ENCODE data around the gene RTTN. TPM values are rescaled to one million over a fixed set of nuclear protein-coding genes. Genes with fewer than 3 reads are reported as not detected.
A peak's percentile ranks its signal among the peaks of the same experiment; 100 is the strongest.

The RTTN gene
- total and polyA plus RNA-seq, 9 of the 15 experiments (the other 6 are each of a cell fraction or from before 2014, with no cell fraction given), result 3.1 to 18.3 (median 10.6) TPM

DNA sequence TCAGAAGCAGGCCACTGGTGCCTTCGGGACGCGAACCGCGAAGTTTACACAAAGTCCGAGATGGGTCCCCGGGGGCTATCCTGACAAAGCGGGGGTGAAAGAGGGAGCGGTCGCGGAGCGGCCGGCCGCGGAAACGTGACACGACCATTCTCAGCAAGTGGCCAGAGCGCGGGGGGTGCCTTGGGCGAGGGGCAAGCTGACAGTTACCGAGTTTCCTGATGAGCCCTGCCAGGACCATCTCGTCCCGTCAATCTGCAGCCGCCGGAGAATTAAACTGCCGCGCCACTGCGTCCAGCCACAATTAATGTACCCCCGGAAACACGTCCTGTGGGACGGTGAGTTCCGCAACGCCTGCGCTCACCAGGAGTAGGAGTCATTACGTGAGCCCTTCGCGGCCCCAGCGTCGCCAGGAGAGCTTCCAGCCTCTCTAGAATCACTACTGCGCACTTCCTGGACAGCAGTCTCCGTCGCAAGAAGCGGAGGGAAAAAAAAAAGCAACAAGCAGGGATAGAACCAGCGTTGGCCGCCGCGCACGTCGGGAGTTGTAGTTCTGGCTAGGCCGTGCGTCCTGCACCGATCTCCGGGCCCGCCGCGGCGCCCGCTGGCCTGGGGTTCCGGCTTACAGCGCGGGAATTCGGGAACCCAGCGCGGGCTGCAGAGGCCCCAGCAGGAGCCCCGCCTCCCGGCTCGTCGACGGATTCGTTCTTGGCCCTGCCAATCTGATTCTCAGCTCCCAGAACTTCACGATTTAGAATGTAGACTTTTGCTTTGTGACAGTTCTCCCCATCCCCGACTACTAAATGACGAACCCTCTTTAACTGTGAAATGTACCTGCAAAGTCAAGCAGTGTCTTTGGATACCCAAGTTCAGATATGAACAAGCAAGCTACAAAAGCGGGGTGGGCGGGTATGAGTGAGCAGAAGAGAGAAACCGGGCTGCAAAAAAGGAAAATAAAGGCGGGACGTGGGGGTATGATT is at the start of gene RTTN (continued):
- TF ChIP-seq RAD21 (CRISPR knock-in tag; conservative IDR thresholded peaks at IDR 0.05 in 1 of 2, IDR thresholded peaks at IDR 0.05 in 1 of 2) (no peak; a peak in 1 of 4 replicates), TRIM24 (IDR thresholded peaks at IDR 0.05) (peak in 1 of 2 experiments; percentile 99; a peak in 2 of 4 replicates), CCNT2 (IDR thresholded peaks at IDR 0.05; ENCODE audit: borderline replicate concordance, extremely low read depth, insufficient read length, low read depth, low read length) (peak; percentile 37), XRCC5 (IDR thresholded peaks at IDR 0.05; ENCODE audit: low read depth, low read length) (peak; percentile 65; the same call in 1 of the 2 replicates), ZNF696 (CRISPR knock-in tag; conservative IDR thresholded peaks at IDR 0.05) (no peak), JUNB (CRISPR knock-in tag; conservative IDR thresholded peaks at IDR 0.05) (no peak), HCFC1 (IDR thresholded peaks at IDR 0.05; ENCODE audit: low read depth, low read length) (peak; percentile 87), ZNF785 (CRISPR knock-in tag; IDR thresholded peaks at IDR 0.05) (no peak), ESRRB (CRISPR knock-in tag; IDR thresholded peaks at IDR 0.05; ENCODE audit: borderline replicate concordance) (no peak), ZNF263 (CRISPR knock-in tag; IDR thresholded peaks at IDR 0.05; ENCODE audit: borderline replicate concordance) (no peak), NUFIP1 (IDR thresholded peaks at IDR 0.05; ENCODE audit: partially characterized antibody) (no peak)
- TF ChIP-seq, protein P1, sequence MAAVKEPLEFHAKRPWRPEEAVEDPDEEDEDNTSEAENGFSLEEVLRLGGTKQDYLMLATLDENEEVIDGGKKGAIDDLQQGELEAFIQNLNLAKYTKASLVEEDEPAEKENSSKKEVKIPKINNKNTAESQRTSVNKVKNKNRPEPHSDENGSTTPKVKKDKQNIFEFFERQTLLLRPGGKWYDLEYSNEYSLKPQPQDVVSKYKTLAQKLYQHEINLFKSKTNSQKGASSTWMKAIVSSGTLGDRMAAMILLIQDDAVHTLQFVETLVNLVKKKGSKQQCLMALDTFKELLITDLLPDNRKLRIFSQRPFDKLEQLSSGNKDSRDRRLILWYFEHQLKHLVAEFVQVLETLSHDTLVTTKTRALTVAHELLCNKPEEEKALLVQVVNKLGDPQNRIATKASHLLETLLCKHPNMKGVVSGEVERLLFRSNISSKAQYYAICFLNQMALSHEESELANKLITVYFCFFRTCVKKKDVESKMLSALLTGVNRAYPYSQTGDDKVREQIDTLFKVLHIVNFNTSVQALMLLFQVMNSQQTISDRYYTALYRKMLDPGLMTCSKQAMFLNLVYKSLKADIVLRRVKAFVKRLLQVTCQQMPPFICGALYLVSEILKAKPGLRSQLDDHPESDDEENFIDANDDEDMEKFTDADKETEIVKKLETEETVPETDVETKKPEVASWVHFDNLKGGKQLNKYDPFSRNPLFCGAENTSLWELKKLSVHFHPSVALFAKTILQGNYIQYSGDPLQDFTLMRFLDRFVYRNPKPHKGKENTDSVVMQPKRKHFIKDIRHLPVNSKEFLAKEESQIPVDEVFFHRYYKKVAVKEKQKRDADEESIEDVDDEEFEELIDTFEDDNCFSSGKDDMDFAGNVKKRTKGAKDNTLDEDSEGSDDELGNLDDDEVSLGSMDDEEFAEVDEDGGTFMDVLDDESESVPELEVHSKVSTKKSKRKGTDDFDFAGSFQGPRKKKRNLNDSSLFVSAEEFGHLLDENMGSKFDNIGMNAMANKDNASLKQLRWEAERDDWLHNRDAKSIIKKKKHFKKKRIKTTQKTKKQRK (IDR thresholded peaks at IDR 0.05; ENCODE audit: borderline replicate concordance, low read depth, low read length), result no peak
- TF ChIP-seq, protein P2, sequence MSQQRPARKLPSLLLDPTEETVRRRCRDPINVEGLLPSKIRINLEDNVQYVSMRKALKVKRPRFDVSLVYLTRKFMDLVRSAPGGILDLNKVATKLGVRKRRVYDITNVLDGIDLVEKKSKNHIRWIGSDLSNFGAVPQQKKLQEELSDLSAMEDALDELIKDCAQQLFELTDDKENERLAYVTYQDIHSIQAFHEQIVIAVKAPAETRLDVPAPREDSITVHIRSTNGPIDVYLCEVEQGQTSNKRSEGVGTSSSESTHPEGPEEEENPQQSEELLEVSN (IDR thresholded peaks at IDR 0.05; ENCODE audit: borderline replicate concordance in 1 of 2, extremely low read depth in 1 of 2, insufficient read depth in 1 of 2, insufficient read length in 1 of 2, low read depth in 1 of 2, low read length in 1 of 2, poor library complexity in 1 of 2, severe bottlenecking in 1 of 2), result peak; percentile 92 to 97
- TF ChIP-seq, protein P3, sequence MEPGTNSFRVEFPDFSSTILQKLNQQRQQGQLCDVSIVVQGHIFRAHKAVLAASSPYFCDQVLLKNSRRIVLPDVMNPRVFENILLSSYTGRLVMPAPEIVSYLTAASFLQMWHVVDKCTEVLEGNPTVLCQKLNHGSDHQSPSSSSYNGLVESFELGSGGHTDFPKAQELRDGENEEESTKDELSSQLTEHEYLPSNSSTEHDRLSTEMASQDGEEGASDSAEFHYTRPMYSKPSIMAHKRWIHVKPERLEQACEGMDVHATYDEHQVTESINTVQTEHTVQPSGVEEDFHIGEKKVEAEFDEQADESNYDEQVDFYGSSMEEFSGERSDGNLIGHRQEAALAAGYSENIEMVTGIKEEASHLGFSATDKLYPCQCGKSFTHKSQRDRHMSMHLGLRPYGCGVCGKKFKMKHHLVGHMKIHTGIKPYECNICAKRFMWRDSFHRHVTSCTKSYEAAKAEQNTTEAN (CRISPR knock-in tag; IDR thresholded peaks at IDR 0.05), result 0 out of 2 replicates have a peak, but pooled peaks have one; percentile 55
